HG02870 (cell line): Measurements from ENCODE around the gene CDC14B.

Experiments used
- ATAC-seq: cut with Tn5 transposase; IDR thresholded peaks from one replicate; pipeline ENCODE4 v1.9.1; 2021; ENCODE audit warnings: mild to moderate bottlenecking, moderate library complexity; ENCODE audit not compliant: unreplicated experiment

The CDC14B gene

GRCh38 chr9:96487029-96487396, 132.6 kb downstream of the CDC14B start:
- no peak for ATAC-seq

- ATAC-seq: no peak
Measured at GRCh38 chr9:96486386-96487028, 133.1 kb downstream of the CDC14B start.

GRCh38 chr9:96485280-96485679, 134.4 kb downstream of the CDC14B start:
- no peak for ATAC-seq

GRCh38 chr9:96484521-96484931, 135.1 kb downstream of the CDC14B start:
- ATAC-seq: peak; percentile 92

GRCh38 chr9:96483733-96484390, 135.8 kb downstream of the CDC14B start:
- ATAC-seq: no peak

GRCh38 chr9:96483197-96483596, 136.4 kb downstream of the CDC14B start:
- ATAC-seq: no peak

GRCh38 chr9:96482476-96482875, 137.2 kb downstream of the CDC14B start:
- ATAC-seq: no peak

- no peak for ATAC-seq
Measured at GRCh38 chr9:96480736-96481135, 138.9 kb downstream of the CDC14B start.

GRCh38 chr9:96478829-96479371, 140.7 kb downstream of the CDC14B start:
- peak; percentile 83 for ATAC-seq

- ATAC-seq: no peak
Measured at GRCh38 chr9:96476591-96476990, 143.1 kb downstream of the CDC14B start.

- no peak for ATAC-seq
Measured at GRCh38 chr9:96476013-96476412, 143.6 kb downstream of the CDC14B start.

GRCh38 chr9:96467784-96468183, 151.9 kb downstream of the CDC14B start:
- no peak for ATAC-seq

- ATAC-seq: no peak
Measured at GRCh38 chr9:96464426-96464825, 155.2 kb downstream of the CDC14B start.

GRCh38 chr9:96462541-96462940, 157.1 kb downstream of the CDC14B start:
- ATAC-seq: no peak

- ATAC-seq: no peak
Measured at GRCh38 chr9:96461336-96461735, 158.3 kb downstream of the CDC14B start.

- ATAC-seq: no peak
Measured at GRCh38 chr9:96460882-96461281, 158.8 kb downstream of the CDC14B start.

GRCh38 chr9:96460470-96460869, 159.2 kb downstream of the CDC14B start:
- no peak for ATAC-seq

GRCh38 chr9:96459268-96460007, 160.2 kb downstream of the CDC14B start:
- ATAC-seq: no peak

- no peak for ATAC-seq
Measured at GRCh38 chr9:96458226-96458625, 161.4 kb downstream of the CDC14B start.

GRCh38 chr9:96457266-96457665, 162.4 kb downstream of the CDC14B start:
- no peak for ATAC-seq

GRCh38 chr9:96453625-96454024, 166.0 kb downstream of the CDC14B start:
- ATAC-seq: no peak
